ENCODE measurements around the gene METTL24.

The METTL24 gene

DNA sequence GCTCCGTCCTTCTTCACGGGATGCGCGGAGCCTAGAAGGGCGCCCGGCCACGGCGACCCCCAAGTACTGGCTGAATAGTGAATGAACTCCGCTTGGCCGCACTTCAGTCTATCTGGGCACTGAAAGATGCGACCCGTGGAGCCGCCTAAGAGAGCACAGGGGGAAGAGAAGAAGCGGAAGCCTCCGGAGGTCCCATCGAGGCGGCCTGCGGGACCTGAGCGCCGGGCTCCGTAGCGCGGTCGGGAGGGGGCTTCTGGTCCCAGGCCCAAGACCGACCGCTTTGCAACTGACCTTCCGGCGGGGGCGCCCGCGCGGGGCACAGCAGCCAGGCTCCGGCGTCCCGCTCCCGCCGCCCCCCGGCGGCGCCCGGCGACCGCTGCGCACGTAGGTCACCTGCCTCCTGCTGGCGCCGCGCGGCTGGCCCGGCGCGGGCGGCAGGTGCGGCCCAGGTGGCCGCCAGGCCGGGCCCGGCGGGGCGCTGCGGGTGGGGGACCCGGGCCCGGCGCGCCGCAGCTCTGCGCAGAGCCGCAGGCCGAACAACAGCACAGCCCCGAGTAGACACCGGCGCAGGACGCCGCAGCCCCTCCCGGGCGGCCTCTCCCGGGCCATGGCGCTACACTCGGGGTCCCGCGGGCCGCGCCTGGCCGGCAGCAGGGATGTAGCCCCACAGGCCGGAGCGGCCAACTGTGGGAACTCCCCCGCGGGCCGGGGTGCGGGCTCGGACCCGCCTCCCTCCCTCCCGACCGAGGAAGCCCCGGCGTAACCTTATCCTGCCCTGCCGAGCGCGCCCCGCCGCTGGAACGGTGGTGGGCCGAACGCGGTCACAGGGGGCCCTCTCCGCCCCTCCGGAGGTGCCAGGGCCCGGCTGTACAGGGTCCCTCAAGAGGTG lies at the start of gene METTL24:
TSS of gene METTL24 (minus strand) at position 686 of the 889 bp plus-strand sequence. CDS start at position 609, 77 bp downstream.
- Histone ChIP-seq H3K4me3 (ENCODE audit: low read depth, low read length) (peak within 1 kb of the TSS; percentile 40), H3K4me2 (ENCODE audit: low read length) (peak within 1 kb of the TSS; percentile 71), H3K9me3 (ENCODE audit: control insufficient read depth, low read length) (no peaks in the 10 kb centered on the region), H3K36me3 (ENCODE audit: control insufficient read depth, insufficient read depth, low read length) (no peaks in the 10 kb centered on the region), H3K4me1 (no peaks in the 10 kb centered on the region), H3K79me2 (no peaks in the 10 kb centered on the region), H3K27ac (no peak within 1 kb of the TSS), H2AFZ (peak within 1 kb of the TSS; percentile 99), H3K27me3 (ENCODE audit: control insufficient read depth, insufficient read depth, low read length) (no peaks in the 10 kb centered on the region), H3K9ac (no peak within 1 kb of the TSS)
- no peak for TF ChIP-seq CTCF (IDR thresholded peaks at IDR 0.05)

DNA sequence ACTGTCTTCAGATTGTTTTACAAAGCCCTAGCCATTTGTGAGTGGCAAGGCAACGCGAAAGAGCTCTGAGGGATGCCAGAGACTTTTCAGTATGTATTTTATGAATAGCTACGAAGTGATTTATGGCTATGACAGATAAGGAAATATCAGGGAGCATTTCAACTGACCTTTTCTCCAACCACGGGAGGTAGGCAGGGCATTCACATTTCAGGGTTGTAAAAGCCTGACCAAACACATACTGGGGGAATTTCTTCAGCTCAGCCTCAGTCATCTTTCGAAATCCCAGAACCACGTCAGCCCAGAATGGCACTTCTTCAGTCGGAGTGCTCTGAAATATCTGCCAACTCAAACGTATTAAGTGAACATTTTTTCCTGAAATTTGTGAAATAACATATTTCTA lies 46.5 kb upstream of the METTL24 start:
- no peak overlapping the region for H3K27ac ChIP-seq
- no peaks in the 10 kb centered on the region for H3K36me3 ChIP-seq (ENCODE audit: control insufficient read depth, insufficient read depth, low read length)
- no peak overlapping the region for H3K4me3 ChIP-seq (ENCODE audit: low read depth, low read length)
- H3K4me2 ChIP-seq (ENCODE audit: low read length) = no peak overlapping the region
- H3K4me1 ChIP-seq = no peaks in the 10 kb centered on the region
- H2AFZ ChIP-seq = no peak overlapping the region
- no peaks in the 10 kb centered on the region for H3K9me3 ChIP-seq (ENCODE audit: control insufficient read depth, low read length)
- TF ChIP-seq CTCF (IDR thresholded peaks at IDR 0.05) = no peak
- H3K27me3 ChIP-seq (ENCODE audit: control insufficient read depth, insufficient read depth, low read length) = no peaks in the 10 kb centered on the region
- no peak overlapping the region for H3K9ac ChIP-seq
- no peaks in the 10 kb centered on the region for H3K79me2 ChIP-seq

DNA sequence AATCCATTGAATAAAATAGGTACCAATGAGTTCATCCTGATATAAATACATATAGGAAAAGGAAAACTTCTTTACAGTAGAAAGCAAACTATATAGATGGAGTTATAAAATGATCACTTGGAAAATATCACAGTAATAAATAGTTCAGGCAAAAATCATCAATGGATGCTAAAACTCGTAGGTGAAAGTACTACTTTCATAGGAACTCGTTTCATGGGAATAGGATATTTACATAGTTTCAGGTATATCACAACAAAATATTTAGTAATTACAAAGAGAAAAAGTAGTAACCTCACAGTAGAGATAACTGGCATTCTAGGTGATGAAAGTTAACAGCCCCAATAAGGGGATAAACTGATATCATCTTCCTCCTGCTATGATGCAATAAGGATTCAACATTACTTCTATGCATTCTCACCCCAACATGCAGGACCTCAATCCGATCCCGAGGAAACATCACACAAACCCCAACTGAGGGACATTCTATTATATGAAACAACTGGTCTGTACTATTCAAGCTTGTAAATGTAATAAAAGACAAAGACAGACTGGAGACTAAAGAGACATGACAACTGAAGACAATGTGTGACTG lies 43.5 kb upstream of the METTL24 start:
- TF ChIP-seq CTCF (IDR thresholded peaks at IDR 0.05) = no peak
- Histone ChIP-seq H3K36me3 (ENCODE audit: control insufficient read depth, insufficient read depth, low read length) (no peaks in the 10 kb centered on the region), H3K4me2 (ENCODE audit: low read length) (no peak overlapping the region), H3K79me2 (no peaks in the 10 kb centered on the region), H3K9ac (no peak overlapping the region), H3K27ac (no peak overlapping the region), H3K9me3 (ENCODE audit: control insufficient read depth, low read length) (no peaks in the 10 kb centered on the region), H2AFZ (no peak overlapping the region), H3K4me1 (no peaks in the 10 kb centered on the region), H3K27me3 (ENCODE audit: control insufficient read depth, insufficient read depth, low read length) (no peaks in the 10 kb centered on the region), H3K4me3 (ENCODE audit: low read depth, low read length) (no peak overlapping the region)

GRCh38 chr6:110400208-110400607 lies 42.1 kb upstream of the METTL24 start:
- Histone ChIP-seq H3K9ac (no peak overlapping the region), H3K27me3 (ENCODE audit: control insufficient read depth, insufficient read depth, low read length) (no peaks in the 10 kb centered on the region), H2AFZ (peak overlapping the region; percentile 94), H3K27ac (no peak overlapping the region), H3K9me3 (ENCODE audit: control insufficient read depth, low read length) (no peaks in the 10 kb centered on the region), H3K79me2 (no peaks in the 10 kb centered on the region), H3K36me3 (ENCODE audit: control insufficient read depth, insufficient read depth, low read length) (no peaks in the 10 kb centered on the region), H3K4me2 (ENCODE audit: low read length) (peak overlapping the region; percentile 49), H3K4me3 (ENCODE audit: low read depth, low read length) (no peak overlapping the region), H3K4me1 (no peaks in the 10 kb centered on the region)
- no peak for TF ChIP-seq CTCF (IDR thresholded peaks at IDR 0.05)

All from parathyroid adenoma (tissue), 2 donors.